ENCODE results near the gene ZFHX3.
A peak's percentile ranks its signal among the peaks of the same experiment; 100 is the strongest.

The ZFHX3 gene

GRCh38 chr16:72852421-72852820 lies 195.5 kb downstream of the ZFHX3 start:
- DNase-seq (ENCODE audit: low read depth, low spot score) = no peak

- DNase-seq (ENCODE audit: low read depth, low spot score) = no peak
These were observed 197.1 kb downstream of the ZFHX3 start for GRCh38 chr16:72850853-72851252.

- DNase-seq (ENCODE audit: low read depth, low spot score) = no peak
These were observed 197.9 kb downstream of the ZFHX3 start for GRCh38 chr16:72850021-72850420.

GRCh38 chr16:72848759-72849664 lies 198.9 kb downstream of the ZFHX3 start:
- DNase-seq (ENCODE audit: low read depth, low spot score) = peak; percentile 53

GRCh38 chr16:72848028-72848400 lies 199.9 kb downstream of the ZFHX3 start:
- peak; percentile 23 for DNase-seq (ENCODE audit: low read depth, low spot score)

- peak; percentile 38 for DNase-seq (ENCODE audit: low read depth, low spot score)
These were observed 200.5 kb downstream of the ZFHX3 start for GRCh38 chr16:72847187-72848027.

GRCh38 chr16:72846594-72846993 lies 201.3 kb downstream of the ZFHX3 start:
- DNase-seq (ENCODE audit: low read depth, low spot score) = no peak

GRCh38 chr16:72845322-72846020 lies 202.5 kb downstream of the ZFHX3 start:
- DNase-seq (ENCODE audit: low read depth, low spot score) = no peak

GRCh38 chr16:72844225-72844920 lies 203.6 kb downstream of the ZFHX3 start:
- DNase-seq (ENCODE audit: low read depth, low spot score) = no peak

GRCh38 chr16:72841506-72841905 lies 206.4 kb downstream of the ZFHX3 start:
- no peak for DNase-seq (ENCODE audit: low read depth, low spot score)

GRCh38 chr16:72840631-72841381 lies 207.1 kb downstream of the ZFHX3 start:
- no peak for DNase-seq (ENCODE audit: low read depth, low spot score)

- DNase-seq (ENCODE audit: low read depth, low spot score) = no peak
These were observed 209.0 kb downstream of the ZFHX3 start for GRCh38 chr16:72838951-72839350.

- no peak for DNase-seq (ENCODE audit: low read depth, low spot score)
These were observed 209.4 kb downstream of the ZFHX3 start for GRCh38 chr16:72838586-72838910.

GRCh38 chr16:72837846-72838585 lies 209.9 kb downstream of the ZFHX3 start:
- peak; percentile 53 for DNase-seq (ENCODE audit: low read depth, low spot score)

- peak; percentile 69 for DNase-seq (ENCODE audit: low read depth, low spot score)
These were observed 210.9 kb downstream of the ZFHX3 start for GRCh38 chr16:72836985-72837384.

- DNase-seq (ENCODE audit: low read depth, low spot score) = no peak
These were observed 211.7 kb downstream of the ZFHX3 start for GRCh38 chr16:72836181-72836580.

GRCh38 chr16:72835086-72835485 lies 212.8 kb downstream of the ZFHX3 start:
- no peak for DNase-seq (ENCODE audit: low read depth, low spot score)

- DNase-seq (ENCODE audit: low read depth, low spot score) = no peak
These were observed 213.4 kb downstream of the ZFHX3 start for GRCh38 chr16:72834499-72834898.

- no peak for DNase-seq (ENCODE audit: low read depth, low spot score)
These were observed 214.0 kb downstream of the ZFHX3 start for GRCh38 chr16:72833969-72834368.

GRCh38 chr16:72833482-72833881 lies 214.4 kb downstream of the ZFHX3 start:
- no peak for DNase-seq (ENCODE audit: low read depth, low spot score)
